GM15510 (cell line): ENCODE measurements around the gene NLRC3.

Experiments
- POLR2A ChIP-seq: IDR thresholded peaks from 3 replicates; pipeline ENCODE4 v1.6.1; 2011; ENCODE audit warnings: borderline replicate concordance; ENCODE audit not compliant: insufficient read length; ENCODE audit errors: extremely low read depth

Gene NLRC3

GRCh38 chr16:3496386-3496785 is 80.8 kb downstream of the NLRC3 start:
- TF ChIP-seq POLR2A = no peak

DNA sequence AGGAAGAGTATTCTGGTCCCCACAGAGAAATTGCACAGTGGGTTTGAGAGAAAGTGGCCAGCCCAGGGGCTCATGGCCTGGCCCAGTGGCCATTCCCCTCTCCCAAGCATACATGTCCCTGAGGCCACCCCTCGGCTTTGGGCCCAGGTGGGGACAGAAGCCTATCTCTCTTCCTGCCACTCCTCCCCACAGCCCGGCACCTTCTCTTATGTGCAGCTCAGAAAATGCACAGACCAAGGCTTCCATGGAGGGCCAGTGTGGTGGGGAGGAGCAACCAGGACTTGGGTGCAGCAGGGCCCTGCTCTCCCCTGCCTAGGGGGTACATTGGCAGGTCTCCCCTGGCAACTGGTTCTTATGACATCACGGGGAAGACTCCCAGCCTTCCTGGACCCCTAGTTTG is 82.0 kb downstream of the NLRC3 start, which contains the start of gene C16orf90:
Gene C16orf90, minus strand, starts transcription at position 314 of the 400 bp plus-strand sequence. Its CDS starts 68 bp downstream, at position 246.
- no peak for TF ChIP-seq POLR2A

GRCh38 chr16:3494386-3494973 is 82.7 kb downstream of the NLRC3 start:
- no peak for TF ChIP-seq POLR2A

GRCh38 chr16:3492356-3492755 is 84.8 kb downstream of the NLRC3 start:
- TF ChIP-seq POLR2A = no peak

DNA sequence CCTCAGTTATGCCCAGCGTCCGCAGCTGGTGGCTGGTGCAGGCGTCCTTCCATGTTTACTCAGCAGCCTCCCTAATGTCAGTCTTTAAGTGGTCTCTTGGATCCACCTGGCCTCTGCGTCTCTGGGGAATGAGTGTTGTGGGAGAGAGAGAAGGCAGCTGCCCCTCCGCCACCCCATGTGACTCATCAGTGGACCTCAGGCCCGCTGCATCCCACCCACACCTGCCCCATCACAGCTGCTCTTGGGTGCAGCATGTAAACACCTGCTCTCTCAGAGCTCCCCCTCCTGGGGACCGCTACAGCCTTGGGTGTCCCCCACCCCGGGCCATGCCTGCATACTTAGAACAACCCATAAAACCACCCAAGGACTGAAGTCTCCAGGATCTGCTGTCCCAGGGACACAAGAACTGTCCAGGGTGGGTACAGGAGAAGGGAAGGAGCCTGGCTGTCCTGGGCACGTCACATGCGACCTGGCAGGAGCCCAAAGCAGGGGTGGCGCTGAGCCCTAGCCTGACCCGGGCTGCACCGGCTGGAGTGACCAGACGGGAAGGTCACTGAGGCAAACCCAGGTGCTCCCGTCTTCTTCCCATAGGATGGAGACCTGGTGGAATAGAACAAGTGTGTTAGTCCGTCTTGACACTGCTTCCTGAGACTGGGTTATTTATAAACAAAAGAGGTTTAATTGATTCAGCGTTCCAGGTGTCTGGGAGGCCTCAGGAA is 86.1 kb downstream of the NLRC3 start:
- no peak for TF ChIP-seq POLR2A
